Caco-2 (cell line): ENCODE measurements around the gene FRMD4B. TPM values are rescaled to one million over a fixed set of nuclear protein-coding genes. Genes with fewer than 3 reads are reported as not detected.

ENCODE experiments used
- BruUV-seq: library from RNA; stranded (reverse); fragments of 400-500 nt; replicated peaks from 2 replicates; lab custom pipeline; 2021; lab: Mats Ljungman, UMichigan
- CTCF ChIA-PET: fragments of 300-600 bp; sonication (Branson Sonifier 250); formaldehyde crosslinking; loops from one replicate; lab custom pipeline; 2022; ENCODE audit warnings: antibody characterized with exemption; lab: Charles Lee
- POLR2A ChIA-PET: fragments of 300-600 bp; sonication (Branson Sonifier 250); formaldehyde crosslinking; loops from one replicate; lab custom pipeline; 2022; ENCODE audit warnings: antibody characterized with exemption; lab: Charles Lee
- DNase-seq, 2 experiments: peaks; one replicate each; pipeline versions ENCODE4 v3.0.0 to v3.0.0-alpha.2; 2020 to 2022
- H3K27me3 ChIP-seq: replicated peaks from 2 replicates; pipeline ENCODE4 v1.6.0; 2011; ENCODE audit warnings: low read length; ENCODE audit not compliant: control insufficient read depth, insufficient read depth
- H3K36me3 ChIP-seq: 2 replicates; pipeline ENCODE4 v1.5.1; 2011; ENCODE audit warnings: low read length; ENCODE audit not compliant: control insufficient read depth, insufficient read depth
- H3K4me1 ChIP-seq: fragments of 250-450 bp; sonication (Bioruptor Pico); 2 replicates; pipeline ENCODE4 v1.5.1; 2020; ENCODE audit warnings: mild to moderate bottlenecking
- H3K4me3 ChIP-seq: 2 replicates; pipeline ENCODE4 v1.5.1; 2011; ENCODE audit warnings: low read depth, mild to moderate bottlenecking, control low read depth, low read length
- H3K9me3 ChIP-seq: fragments of 250-450 bp; sonication (Bioruptor Pico); 2 replicates; pipeline ENCODE4 v1.5.1; 2020; ENCODE audit warnings: mild to moderate bottlenecking, moderate library complexity
- H3K27ac Mint-ChIP-seq: one replicate; pipeline ENCODE4 v1.8.0; 2022; ENCODE audit warnings: mixed read lengths; ENCODE audit not compliant: unreplicated experiment
- H3K27me3 Mint-ChIP-seq: one replicate; pipeline ENCODE4 v1.8.0; 2022; ENCODE audit warnings: mixed read lengths; ENCODE audit not compliant: insufficient read depth, unreplicated experiment
- H3K36me3 Mint-ChIP-seq: one replicate; pipeline ENCODE4 v1.8.0; 2022; ENCODE audit warnings: mild to moderate bottlenecking, mixed read lengths; ENCODE audit not compliant: insufficient read depth, unreplicated experiment
- H3K4me1 Mint-ChIP-seq: one replicate; pipeline ENCODE4 v1.8.0; 2022; ENCODE audit warnings: low read depth, mixed read lengths; ENCODE audit not compliant: unreplicated experiment
- H3K4me3 Mint-ChIP-seq: one replicate; pipeline ENCODE4 v1.8.0; 2022; ENCODE audit warnings: mild to moderate bottlenecking, moderate library complexity, mixed read lengths; ENCODE audit not compliant: unreplicated experiment
- H3K9me3 Mint-ChIP-seq: one replicate; pipeline ENCODE4 v1.8.0; 2022; ENCODE audit warnings: mixed read lengths; ENCODE audit not compliant: unreplicated experiment
- intact Hi-C: fragments of 100-400 bp; cut with micrococcal nuclease; formaldehyde crosslinking; loops from one replicate; pipeline ENCODE4 v1.10.0; 2022; ENCODE audit not compliant: unreplicated experiment
- total RNA-seq: library from RNA; stranded (reverse); gene quantifications from 2 replicates; pipeline ENCODE4 v1.2.3, GENCODE V29; 2022
- TF ChIP-seq, protein P1 (sequence below), 2 experiments: fragments of 200-600 bp in 1 of 2; IDR thresholded peaks; 1 replicate in 1 of 2; 2 replicates in 1 of 2; pipeline versions ENCODE4 v1.5.1 to v1.8.0; 2011 to 2022; ENCODE audit warnings: antibody characterized with exemption in 1 of 2, control low read depth in 1 of 2, inconsistent platforms in 1 of 2, low read depth in 1 of 2, low read length in 1 of 2, mild to moderate bottlenecking in 1 of 2, moderate library complexity in 1 of 2; ENCODE audit not compliant: insufficient read depth in 1 of 2, severe bottlenecking in 1 of 2, unreplicated experiment in 1 of 2

FRMD4B gene
- total RNA-seq, 1 experiment from 2014 or later: 47.5 TPM

- Mint-ChIP-seq H3K9me3 (peaks cover 10% of the 10 kb centered on the region), H3K4me1 (peaks cover 7% of the 10 kb centered on the region), H3K36me3 (peaks cover 92% of the 10 kb centered on the region), H3K27ac (no peak overlapping the region), H3K27me3 (no peaks in the 10 kb centered on the region), H3K4me3 (no peak overlapping the region)
- TF ChIP-seq, protein P1, sequence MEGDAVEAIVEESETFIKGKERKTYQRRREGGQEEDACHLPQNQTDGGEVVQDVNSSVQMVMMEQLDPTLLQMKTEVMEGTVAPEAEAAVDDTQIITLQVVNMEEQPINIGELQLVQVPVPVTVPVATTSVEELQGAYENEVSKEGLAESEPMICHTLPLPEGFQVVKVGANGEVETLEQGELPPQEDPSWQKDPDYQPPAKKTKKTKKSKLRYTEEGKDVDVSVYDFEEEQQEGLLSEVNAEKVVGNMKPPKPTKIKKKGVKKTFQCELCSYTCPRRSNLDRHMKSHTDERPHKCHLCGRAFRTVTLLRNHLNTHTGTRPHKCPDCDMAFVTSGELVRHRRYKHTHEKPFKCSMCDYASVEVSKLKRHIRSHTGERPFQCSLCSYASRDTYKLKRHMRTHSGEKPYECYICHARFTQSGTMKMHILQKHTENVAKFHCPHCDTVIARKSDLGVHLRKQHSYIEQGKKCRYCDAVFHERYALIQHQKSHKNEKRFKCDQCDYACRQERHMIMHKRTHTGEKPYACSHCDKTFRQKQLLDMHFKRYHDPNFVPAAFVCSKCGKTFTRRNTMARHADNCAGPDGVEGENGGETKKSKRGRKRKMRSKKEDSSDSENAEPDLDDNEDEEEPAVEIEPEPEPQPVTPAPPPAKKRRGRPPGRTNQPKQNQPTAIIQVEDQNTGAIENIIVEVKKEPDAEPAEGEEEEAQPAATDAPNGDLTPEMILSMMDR (IDR thresholded peaks at IDR 0.05; ENCODE audit: insufficient read depth in 1 of 2, low read depth in 1 of 2, low read length in 1 of 2, severe bottlenecking in 1 of 2, unreplicated experiment in 1 of 2): no peak
- no TSS peak for BruUV-seq
- H3K4me3 ChIP-seq: no peak overlapping the region
- no peaks in the 10 kb centered on the region for H3K36me3 ChIP-seq
- ChIA-PET CTCF (no interaction called here), POLR2A (no interaction called here)
- 0 out of 2 replicates have a peak, but pooled peaks cover 8% of the 10 kb centered on the region for H3K4me1 ChIP-seq
- no peaks in the 10 kb centered on the region for H3K27me3 ChIP-seq
- DNase-seq: no peak
- no peaks in the 10 kb centered on the region for H3K9me3 ChIP-seq
- intact Hi-C loops: no loop called here
These were observed 167.8 kb downstream of the FRMD4B start for GRCh38 chr3:69218079-69218478.

- Histone ChIP-seq H3K9me3 (no peaks in the 10 kb centered on the region), H3K4me3 (no peak overlapping the region), H3K4me1 (0 out of 2 replicates have a peak, but pooled peaks cover 14% of the 10 kb centered on the region), H3K27me3 (no peaks in the 10 kb centered on the region), H3K36me3 (no peaks in the 10 kb centered on the region)
- Mint-ChIP-seq H3K9me3 (peaks cover 10% of the 10 kb centered on the region), H3K36me3 (peaks cover 93% of the 10 kb centered on the region), H3K27ac (no peak overlapping the region), H3K4me3 (no peak overlapping the region), H3K27me3 (no peaks in the 10 kb centered on the region), H3K4me1 (peaks cover 8% of the 10 kb centered on the region)
- intact Hi-C loops: no loop called here
- no peak for DNase-seq
- POLR2A ChIA-PET: interaction anchor here (0.6 kb wide), 1 partner anchor 127 kb away, joined by 9 read pairs; no protein-coding TSS in a partner anchor
- CTCF ChIA-PET: no interaction called here
- BruUV-seq: no TSS peak
- TF ChIP-seq, protein P1 (IDR thresholded peaks at IDR 0.05; ENCODE audit: insufficient read depth in 1 of 2, low read depth in 1 of 2, low read length in 1 of 2, severe bottlenecking in 1 of 2, unreplicated experiment in 1 of 2): no peak
These were observed 168.9 kb downstream of the FRMD4B start for GRCh38 chr3:69216981-69217380.

GRCh38 chr3:69214241-69214640 lies 171.6 kb downstream of the FRMD4B start:
- Histone ChIP-seq H3K36me3 (no peaks in the 10 kb centered on the region), H3K4me3 (no peak overlapping the region), H3K4me1 (peaks cover 18% of the 10 kb centered on the region; the same call in 1 of the 2 replicates), H3K9me3 (no peaks in the 10 kb centered on the region), H3K27me3 (no peaks in the 10 kb centered on the region)
- POLR2A ChIA-PET: no interaction called here
- Mint-ChIP-seq H3K4me3 (no peak overlapping the region), H3K4me1 (peaks cover 16% of the 10 kb centered on the region), H3K27ac (peak overlapping the region; percentile 43), H3K27me3 (no peaks in the 10 kb centered on the region), H3K36me3 (peaks cover 96% of the 10 kb centered on the region), H3K9me3 (peaks cover 5% of the 10 kb centered on the region)
- CTCF ChIA-PET: no interaction called here
- no peak for DNase-seq
- no TSS peak for BruUV-seq
- TF ChIP-seq, protein P1 (IDR thresholded peaks at IDR 0.05; ENCODE audit: insufficient read depth in 1 of 2, low read depth in 1 of 2, low read length in 1 of 2, severe bottlenecking in 1 of 2, unreplicated experiment in 1 of 2): no peak
- intact Hi-C loops: no loop called here
